GM18526 (cell line): ENCODE data around the gene ELMO3.

Experiments
- POLR2A ChIP-seq: IDR thresholded peaks from 3 replicates; pipeline ENCODE4 v1.6.1; 2011; ENCODE audit not compliant: insufficient read length; ENCODE audit errors: extremely low read depth

The ELMO3 gene

GRCh38 chr16:67199011-67199807 is at the start of gene ELMO3:
Gene ELMO3, plus strand, starts transcription at chr16:67199131. Its CDS starts 196 bp downstream, at chr16:67199327.
- no peak for TF ChIP-seq POLR2A

- TF ChIP-seq POLR2A: no peak
Measured at GRCh38 chr16:67149276-67150046, 49.5 kb upstream of the ELMO3 start.

GRCh38 chr16:67150047-67150832 is 48.7 kb upstream of the ELMO3 start:
- TF ChIP-seq POLR2A: no peak

- peak; percentile 39 for TF ChIP-seq POLR2A
Measured at GRCh38 chr16:67150833-67151396, 48.0 kb upstream of the ELMO3 start, which contains the start of gene B3GNT9. Gene B3GNT9, minus strand, starts transcription at chr16:67150998. Its CDS starts 513 bp downstream, at chr16:67150485.

- no peak for TF ChIP-seq POLR2A
Measured at GRCh38 chr16:67151431-67152097, 47.4 kb upstream of the ELMO3 start.

GRCh38 chr16:67154578-67155294 is 44.2 kb upstream of the ELMO3 start:
- TF ChIP-seq POLR2A: no peak

GRCh38 chr16:67155295-67156142 is 43.4 kb upstream of the ELMO3 start:
- TF ChIP-seq POLR2A: no peak

GRCh38 chr16:67156143-67156844 is 42.6 kb upstream of the ELMO3 start:
- TF ChIP-seq POLR2A: no peak

GRCh38 chr16:67157106-67157748 is 41.7 kb upstream of the ELMO3 start:
- TF ChIP-seq POLR2A: no peak

- no peak for TF ChIP-seq POLR2A
Measured at GRCh38 chr16:67157892-67158635, 40.9 kb upstream of the ELMO3 start.
